Mesenteric fat pad (tissue), 1 donor: ENCODE measurements around the gene C6orf62. TPM values are rescaled to one million over a fixed set of nuclear protein-coding genes. Genes with fewer than 3 reads are reported as not detected.
"Not testable (repeated sequence)": the region's sequence is repeated elsewhere in the genome, so short reads cannot be mapped to it uniquely, and the experiment has no call there.

Experiments
- DNase-seq: peaks from one replicate; pipeline ENCODE4 v3.0.0-alpha.2; 2020; ENCODE audit warnings: low spot score
- total RNA-seq: library from RNA; stranded (reverse); fragmentation: NEBNext Ultra II Directional; extraction: Animal tissue kit (Norgen Biotek cat#: 25700); gene quantifications from one replicate; pipeline ENCODE4 v1.2.1, GENCODE V29; 2021
- donor health status: DM: yes; HTN: yes; CAD: no.

The C6orf62 gene
- total RNA-seq, 1 donor from 2014 or later: 99.2 TPM

DNA sequence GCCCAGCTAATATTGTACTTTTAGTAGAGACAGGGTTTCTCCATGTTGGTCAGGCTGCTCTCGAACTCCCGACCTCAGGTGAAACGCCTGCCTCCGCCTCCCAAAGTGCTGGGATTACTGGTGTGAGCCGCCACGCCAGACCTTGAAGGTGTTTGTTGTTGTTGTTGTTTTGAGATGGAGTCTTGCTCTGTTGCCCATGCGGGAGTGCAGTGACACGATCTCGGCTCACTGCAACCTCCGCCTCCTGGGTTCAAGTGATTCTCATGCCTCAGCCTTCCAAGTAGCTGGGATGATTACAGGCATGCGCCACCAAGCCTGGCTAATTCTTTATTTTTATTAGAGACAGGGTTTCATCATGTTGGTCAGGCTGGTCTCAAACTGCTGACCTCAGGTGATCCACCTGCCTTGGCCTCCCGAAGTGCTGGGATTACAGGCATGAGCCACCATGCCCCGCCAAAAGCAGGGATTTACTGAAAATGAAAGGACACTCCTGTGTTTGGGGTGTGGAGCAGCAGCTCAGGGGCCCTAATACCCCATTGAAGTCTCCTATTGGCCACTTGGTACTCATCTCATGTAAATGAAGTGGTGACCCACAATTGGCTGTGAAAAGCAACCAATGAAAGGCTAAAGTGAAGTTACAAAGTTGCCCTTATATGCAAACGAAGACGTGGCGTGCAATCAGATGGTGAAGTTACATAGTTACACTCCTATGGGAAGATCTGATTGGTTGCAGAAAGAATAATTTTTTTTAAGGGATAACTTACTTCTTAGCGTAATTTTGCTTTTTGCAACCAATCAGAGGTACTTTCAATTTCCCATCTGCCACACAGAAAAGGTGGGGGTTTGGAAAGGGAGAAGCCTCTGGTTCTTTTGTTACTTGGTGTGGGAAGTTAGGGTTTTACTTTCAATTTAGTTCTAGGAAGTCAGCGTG lies 50.6 kb downstream of the C6orf62 start:
- not testable (repeated sequence) for DNase-seq

DNA sequence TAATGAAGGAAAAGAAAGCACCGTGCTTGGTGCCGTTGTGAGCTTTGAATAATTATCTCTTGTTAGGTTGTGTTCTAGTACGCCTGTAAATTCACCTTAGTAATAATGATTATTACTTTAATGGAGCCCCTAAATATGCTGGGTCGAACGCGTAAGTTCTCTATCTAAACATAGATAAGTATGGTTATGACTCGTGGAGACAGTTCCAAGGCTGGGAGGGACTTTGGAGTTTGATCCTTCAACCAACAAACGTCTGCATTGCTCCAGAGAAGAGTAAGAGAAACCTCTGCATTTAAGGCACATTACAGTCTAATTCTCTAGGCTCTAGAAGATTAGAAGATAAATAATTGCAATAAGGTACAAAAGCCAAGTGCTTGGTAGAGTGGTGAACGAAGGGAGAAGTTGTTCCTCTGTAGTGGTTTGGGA lies 51.6 kb downstream of the C6orf62 start:
- DNase-seq: no peak

DNA sequence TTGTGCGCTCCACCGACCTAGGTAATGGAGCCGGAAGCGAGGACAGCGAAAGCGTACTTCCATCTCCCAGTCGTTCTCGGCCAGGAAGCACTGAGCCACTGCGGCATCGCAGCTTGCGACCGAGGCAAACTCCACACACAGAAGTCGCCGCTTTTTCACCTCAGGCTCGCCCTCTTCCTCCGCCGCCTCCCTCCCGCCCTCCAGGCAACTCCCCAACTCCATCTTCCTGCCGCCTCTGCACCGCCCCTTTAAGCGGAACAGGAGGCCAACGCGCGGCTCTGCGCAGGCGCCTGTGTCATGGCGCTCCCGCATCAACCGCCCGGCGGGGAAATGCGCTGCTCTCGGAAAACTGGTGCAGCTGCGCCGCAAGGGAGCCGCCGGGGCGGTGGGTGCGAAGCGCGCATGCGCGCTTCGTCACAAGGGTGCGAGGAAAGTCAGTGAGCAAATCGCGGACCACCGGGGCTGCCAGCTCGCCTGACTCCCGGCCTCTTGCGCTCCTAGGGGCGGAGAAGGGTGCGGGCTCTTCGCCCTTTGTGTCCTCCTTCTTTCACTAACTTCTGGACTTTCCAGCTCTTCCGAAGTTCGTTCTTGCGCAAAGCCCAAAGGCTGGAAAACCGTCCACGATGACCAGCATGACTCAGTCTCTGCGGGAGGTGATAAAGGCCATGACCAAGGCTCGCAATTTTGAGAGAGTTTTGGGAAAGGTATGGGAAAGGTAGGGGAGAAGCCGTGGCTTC lies 52.1 kb downstream of the C6orf62 start, which contains the start of the genes ACOT13 and TDP2:
ACOT13 (plus strand) TSS at position 437 of the 737 bp plus-strand sequence; CDS start at position 624, 187 bp downstream.
TDP2 (minus strand) TSS at position 259 of the 737 bp plus-strand sequence; CDS start at position 222, 37 bp downstream.
- peak; percentile 98 for DNase-seq

DNA sequence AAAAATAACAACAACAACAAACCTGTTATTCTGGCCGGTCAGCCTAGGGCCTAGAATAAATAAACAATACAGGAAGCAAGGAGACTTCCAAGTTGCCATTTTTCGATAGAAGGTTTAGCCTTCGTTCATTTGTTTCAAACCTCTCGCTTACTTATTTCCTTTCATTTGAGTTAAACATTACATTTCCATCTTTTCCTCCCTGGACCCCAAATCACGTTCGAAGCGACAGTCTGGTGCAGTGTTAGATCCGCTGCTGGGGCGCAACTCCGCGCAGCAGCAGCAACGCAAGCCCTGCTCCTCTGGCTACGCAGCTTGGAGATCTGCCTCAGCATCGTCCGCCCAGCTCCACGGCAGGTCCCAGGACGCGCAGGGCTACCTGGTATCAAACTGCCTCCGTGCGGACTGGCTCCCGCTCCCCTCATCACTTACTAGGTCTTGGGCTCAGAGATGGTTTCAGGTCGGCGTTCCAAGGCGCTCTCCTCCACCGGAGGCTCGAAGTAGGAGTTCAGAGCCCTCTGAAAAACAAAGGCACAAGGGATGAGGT lies 52.8 kb downstream of the C6orf62 start:
- DNase-seq: no peak

DNA sequence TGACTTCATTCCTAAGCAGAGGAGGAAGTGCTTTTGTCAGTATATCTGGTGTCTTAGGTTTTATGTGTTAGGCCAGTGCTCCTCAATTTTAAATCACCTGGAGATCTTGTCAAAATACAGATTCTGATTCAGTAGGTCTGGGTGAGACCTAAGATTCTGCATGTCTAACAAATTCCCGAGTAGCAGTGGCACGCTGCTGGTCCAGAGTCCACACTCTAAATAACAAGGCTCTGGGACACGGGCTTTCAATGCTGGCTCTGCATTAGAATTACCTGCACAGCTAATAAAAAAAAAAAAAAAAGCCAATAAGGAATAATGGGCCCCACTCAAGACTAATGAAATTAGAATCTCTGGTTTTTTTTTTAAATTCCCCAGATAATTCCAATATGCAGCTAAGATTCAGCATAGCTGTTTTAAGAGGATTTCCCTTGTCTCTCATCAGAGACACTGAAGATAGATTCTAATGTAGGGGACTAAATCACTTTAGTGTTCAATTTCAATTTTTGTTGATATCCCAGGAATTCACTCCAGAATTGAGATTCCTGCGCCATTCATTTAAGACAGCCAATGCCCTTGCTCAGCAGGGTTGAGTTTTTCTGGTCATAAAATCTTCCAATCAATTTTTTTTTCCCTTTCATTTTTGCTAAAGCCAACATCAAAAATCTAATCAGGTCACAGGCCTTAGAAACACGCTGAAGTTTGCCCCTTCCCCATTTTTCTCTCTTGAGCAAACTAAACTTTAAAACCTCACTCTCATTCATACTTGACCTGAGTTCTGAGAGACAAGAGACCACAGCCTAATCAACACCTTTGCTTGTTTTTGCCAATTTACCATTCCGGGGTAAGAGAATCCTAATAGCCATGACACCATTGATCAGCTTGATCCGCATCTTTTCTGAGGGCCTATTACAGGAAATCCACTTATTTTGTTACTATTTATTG lies 54.6 kb downstream of the C6orf62 start:
- no peak for DNase-seq

DNA sequence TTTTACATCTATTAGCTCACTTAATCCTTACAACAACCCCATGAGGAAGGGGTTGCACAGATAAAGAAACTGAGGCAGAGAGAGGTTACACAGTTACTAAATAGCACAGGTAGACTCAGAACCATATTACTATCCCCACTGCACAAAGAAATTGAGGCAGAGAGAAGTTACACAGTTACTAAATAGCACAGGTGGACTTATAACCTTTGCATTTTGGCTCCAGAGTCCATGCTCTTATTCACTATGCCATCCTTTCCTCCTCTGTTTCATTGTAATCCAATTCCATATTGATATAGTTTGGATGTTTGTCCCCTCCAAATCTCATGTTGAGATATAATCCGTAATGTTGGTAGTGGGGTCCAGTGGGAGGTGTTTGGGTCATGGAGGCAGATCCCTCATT lies 55.8 kb downstream of the C6orf62 start:
- no peak for DNase-seq

DNA sequence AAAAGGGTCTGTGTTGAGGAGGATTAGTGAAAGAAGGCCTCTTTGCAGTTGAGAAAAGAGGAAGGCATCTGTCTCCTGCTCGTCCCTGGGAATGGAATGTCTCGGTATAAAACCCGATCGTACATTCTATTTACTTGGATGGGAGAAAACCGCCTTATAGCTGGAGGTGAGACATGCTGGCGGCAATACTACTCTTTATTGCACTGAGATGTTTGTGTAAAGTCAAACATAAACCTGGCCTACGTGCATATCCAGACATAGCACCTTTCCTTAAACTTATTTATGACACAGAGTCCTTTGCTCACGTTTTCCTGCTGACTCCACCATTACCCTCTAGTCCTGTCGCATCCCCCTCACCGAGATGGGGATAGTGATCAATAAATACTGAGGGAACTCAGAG lies 56.7 kb downstream of the C6orf62 start:
- no peak for DNase-seq

DNA sequence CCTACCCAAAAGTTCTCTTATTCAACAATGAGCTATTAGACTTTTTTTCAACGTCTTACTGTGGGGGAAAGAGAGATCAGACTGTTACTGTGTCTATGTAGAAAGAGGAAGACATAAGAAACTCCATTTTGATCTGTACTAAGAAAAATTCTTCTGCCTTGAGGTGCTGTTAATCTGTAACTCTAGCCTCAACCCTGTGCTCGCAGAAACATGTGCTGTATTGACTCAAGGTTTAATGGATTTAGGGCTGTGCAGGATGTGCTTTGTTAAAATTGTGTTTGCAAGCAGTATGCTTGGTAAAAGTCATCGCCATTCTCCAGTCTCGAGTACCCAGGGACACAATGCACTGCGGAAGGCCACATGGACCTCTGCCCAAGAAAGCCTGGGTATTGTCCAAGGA lies 57.2 kb downstream of the C6orf62 start:
- not testable (repeated sequence) for DNase-seq

DNA sequence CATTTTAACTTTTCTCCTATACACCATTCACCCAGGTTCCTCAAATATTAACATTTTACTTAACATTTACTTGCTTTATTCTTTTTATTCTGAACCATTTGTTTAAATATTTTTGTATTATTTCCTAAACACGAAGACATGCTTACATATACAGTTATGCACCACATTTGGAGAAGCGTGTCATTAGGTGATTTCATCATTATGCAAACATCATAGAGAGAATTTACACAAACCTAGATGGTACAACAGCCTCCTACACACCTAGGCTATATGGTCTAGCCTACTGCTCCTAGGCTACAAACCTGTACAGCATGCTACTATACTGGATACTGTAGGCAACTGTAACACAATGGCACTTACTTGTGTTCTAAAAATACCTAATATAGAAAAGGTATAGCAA lies 58.8 kb downstream of the C6orf62 start:
- no peak for DNase-seq

DNA sequence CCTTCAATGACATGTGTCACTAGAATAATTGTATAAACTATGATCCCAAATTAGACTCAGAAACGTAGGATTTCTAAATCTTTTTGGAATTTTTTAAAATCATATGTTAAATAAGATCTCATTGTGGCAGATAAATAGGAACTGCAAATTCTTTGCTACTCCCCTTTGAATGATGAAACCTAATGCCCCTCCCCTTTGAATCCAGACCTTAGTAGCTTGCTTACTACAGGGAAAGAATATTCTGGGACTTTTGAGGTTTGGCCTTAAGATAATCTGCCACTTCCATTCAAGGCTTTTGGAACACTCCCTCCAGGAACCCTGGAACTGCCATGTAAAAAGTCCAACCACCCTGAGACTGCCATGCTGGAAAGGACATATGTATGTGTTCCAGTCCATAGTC lies 59.4 kb downstream of the C6orf62 start:
- no peak for DNase-seq

DNA sequence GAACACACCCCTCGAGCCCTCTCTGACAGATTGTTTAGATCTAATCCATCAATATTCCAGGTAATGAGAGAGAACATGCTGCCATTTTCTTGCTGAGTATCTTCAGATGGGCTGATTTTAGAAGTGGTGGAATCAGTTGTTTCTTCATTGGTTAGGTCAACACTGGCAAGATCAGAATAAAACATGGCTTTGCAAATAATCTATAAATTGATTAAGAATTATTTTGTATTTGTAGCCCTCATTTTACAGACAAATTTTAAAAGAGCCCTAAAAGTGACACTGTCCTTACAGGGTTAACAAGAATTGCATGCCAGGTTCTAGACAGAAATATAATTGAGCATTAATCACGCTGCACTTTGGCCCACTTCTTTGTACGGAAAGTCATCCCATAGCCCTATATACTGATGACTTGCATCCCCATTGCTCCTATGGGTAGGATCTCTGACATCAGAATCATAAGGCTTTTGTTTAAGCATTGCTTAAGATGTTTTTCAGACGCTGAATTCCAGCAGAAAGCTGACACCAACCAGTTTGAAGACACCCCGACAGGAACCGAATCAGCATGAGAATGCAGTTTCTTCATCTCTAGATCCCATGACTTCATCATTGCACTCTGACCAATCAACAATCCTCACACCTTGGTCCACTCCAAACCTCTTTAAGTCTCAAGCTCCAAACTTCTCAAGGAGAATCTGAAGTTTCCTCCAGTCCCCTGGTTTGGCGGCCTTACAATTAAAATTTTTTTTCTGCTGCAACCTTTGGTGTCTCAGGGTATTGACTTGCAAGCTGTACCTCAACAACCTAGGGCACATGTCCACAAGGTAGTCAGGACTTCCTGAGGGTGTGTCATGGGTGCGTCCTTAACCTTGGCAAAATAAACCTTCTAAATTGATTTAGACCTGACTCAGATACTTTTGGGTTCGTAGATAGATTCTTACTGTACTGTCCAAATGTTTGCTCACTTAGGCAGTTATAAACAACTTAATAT lies 60.1 kb downstream of the C6orf62 start:
- no peak for DNase-seq

DNA sequence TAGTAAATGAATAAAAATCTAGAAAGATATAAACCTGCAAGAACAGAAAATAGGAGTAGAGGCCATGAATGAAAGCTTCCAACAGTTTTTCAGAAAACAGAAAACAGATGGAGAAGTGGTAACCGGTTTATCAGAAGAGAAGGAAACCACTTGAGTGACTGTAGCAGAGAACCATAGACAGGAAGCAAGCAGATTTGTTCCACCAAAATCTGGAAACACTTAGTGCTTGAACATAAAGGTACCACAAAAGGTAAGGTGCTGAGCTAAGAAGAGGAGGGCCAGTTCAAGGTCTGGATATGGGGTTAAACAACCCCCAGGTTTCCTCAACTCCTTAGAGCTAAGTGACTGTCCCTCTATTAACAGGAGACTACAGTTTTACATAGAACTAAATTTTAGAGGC lies 63.7 kb downstream of the C6orf62 start:
- no peak for DNase-seq

Other genes starting within 250 kb of the C6orf62 start
- 11.0 TPM for gene GPLD1, start 229.6 kb downstream of the C6orf62 start, total RNA-seq
- gene ALDH5A1, start 224.2 kb downstream of the C6orf62 start, total RNA-seq: 11.5 TPM
- 0.13 TPM for gene KIAA0319, start 73.0 kb downstream of the C6orf62 start, total RNA-seq
- 29.9 TPM for gene TDP2, start 52.3 kb downstream of the C6orf62 start, total RNA-seq
- gene ACOT13, start 52.1 kb downstream of the C6orf62 start, total RNA-seq: 17.0 TPM
- 7.6 TPM for gene GMNN, start 55.8 kb upstream of the C6orf62 start, total RNA-seq
- not detected for gene ARMH2, start 79.8 kb upstream of the C6orf62 start, total RNA-seq
- gene RIPOR2, start 216.8 kb upstream of the C6orf62 start, total RNA-seq: 28.2 TPM